ENCODE measurements around the gene NT5C3B. TPM values are rescaled to one million over a fixed set of nuclear protein-coding genes. Genes with fewer than 3 reads are reported as not detected.

The NT5C3B gene
- total RNA-seq, 1 donor from 2014 or later: 102 TPM

- DNase-seq: no peak
Measured at GRCh38 chr17:41782142-41782541, 53.9 kb downstream of the NT5C3B start.

- DNase-seq: no peak
Measured at GRCh38 chr17:41781404-41782110, 54.5 kb downstream of the NT5C3B start.

GRCh38 chr17:41779954-41780353, 56.1 kb downstream of the NT5C3B start:
- no peak for DNase-seq

GRCh38 chr17:41777574-41778188, 58.4 kb downstream of the NT5C3B start:
- peak; percentile 99 for DNase-seq

DNA sequence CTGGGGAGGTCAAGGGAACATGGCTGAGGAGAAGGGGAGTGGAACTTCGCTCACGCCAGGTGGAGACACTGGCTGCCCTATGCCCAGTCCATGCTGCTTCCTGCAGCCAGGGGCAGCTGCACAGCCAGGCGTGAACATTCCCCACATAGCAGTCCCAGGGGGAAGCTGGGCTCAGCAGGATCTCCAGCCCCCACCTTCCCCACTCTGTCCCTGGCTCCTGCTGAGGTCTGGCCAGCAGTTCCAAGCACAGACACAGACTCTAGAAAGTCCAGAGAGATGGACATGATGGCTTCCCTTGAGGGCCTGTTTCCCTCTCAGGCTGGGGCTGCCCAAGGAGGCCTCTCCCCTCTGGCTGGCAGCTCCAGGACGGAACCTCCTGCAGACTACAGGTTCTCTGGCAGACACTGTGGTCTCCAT, 58.9 kb downstream of the NT5C3B start:
- DNase-seq: peak; percentile 90

DNA sequence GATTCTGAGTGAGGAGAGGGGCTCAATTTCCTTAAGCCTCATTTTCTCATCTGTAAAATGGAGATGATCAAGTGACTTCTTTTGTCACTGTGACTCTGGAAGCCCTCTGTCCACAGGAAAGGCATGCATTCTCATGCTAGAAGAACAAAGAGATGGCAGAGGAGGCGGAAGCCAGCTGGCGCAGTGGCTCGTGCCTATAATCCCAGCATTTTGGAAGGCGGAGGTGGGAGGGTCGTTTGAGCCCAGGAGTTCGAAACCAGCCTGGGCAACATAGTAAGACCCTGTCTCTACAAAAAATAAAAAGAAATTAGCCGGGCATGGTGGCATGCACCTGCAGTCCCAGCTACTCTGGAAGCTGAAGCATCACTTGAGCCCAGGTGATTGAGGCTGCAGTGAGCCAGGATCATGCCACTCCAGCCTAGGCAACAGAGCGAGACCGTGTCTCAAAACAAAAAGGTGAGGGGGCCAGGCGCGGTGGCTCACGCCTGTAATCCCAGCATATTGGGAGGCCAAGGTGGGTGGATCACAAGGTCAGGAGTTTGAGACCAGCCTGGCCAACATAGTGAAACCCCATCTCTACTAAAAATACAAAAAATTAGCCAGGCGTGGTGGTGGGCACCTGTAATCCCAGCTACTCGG, 59.7 kb downstream of the NT5C3B start:
- peak; percentile 54 for DNase-seq

- peak; percentile 55 for DNase-seq
Measured at GRCh38 chr17:41775394-41776226, 60.4 kb downstream of the NT5C3B start.

Other genes with a start within 250 kb of the NT5C3B start
- gene KRT14, start 249.3 kb downstream of the NT5C3B start, total RNA-seq: 0.05 and 0.85 TPM in 2 replicates
- 0.28 and 0.51 TPM in 2 replicates for gene KRT16, start 223.5 kb downstream of the NT5C3B start, total RNA-seq
- gene KRT17, start 211.7 kb downstream of the NT5C3B start, total RNA-seq: 2.0 and 3.7 TPM in 2 replicates
- 93.3 and 128 TPM in 2 replicates for gene EIF1, start 147.3 kb downstream of the NT5C3B start, total RNA-seq
- not detected in 2 replicates for gene GAST, start 123.9 kb downstream of the NT5C3B start, total RNA-seq
- gene HAP1, start 101.6 kb downstream of the NT5C3B start, total RNA-seq: 0.23 and 0.68 TPM in 2 replicates
- gene JUP, start 49.5 kb downstream of the NT5C3B start, total RNA-seq: 416 and 862 TPM in 2 replicates
- gene P3H4, start 24.3 kb downstream of the NT5C3B start, total RNA-seq: 65.4 and 79.3 TPM in 2 replicates
- 186 and 244 TPM in 2 replicates for gene FKBP10, start 23.2 kb downstream of the NT5C3B start, total RNA-seq
- gene KLHL10, start 1.6 kb upstream of the NT5C3B start, total RNA-seq: 0.05 TPM in 1 of 2 replicates, not detected in the other
- 35.7 and 41.2 TPM in 2 replicates for gene KLHL11, start 29.2 kb upstream of the NT5C3B start, total RNA-seq
- gene ACLY, start 82.7 kb upstream of the NT5C3B start, total RNA-seq: 195 and 384 TPM in 2 replicates
- gene ODAD4, start 94.4 kb upstream of the NT5C3B start, total RNA-seq: 0.28 and 0.34 TPM in 2 replicates
- 48.7 and 63.1 TPM in 2 replicates for gene CNP, start 130.6 kb upstream of the NT5C3B start, total RNA-seq
- gene DNAJC7, start 181.2 kb upstream of the NT5C3B start, total RNA-seq: 68.2 and 89.0 TPM in 2 replicates
- 44.2 and 46.6 TPM in 2 replicates for gene NKIRAS2, start 183.9 kb upstream of the NT5C3B start, total RNA-seq
- 0.17 and 0.33 TPM in 2 replicates for gene C17orf113, start 214.4 kb upstream of the NT5C3B start, total RNA-seq